ENCODE results near the gene CHGA.

The CHGA gene

GRCh38 chr14:92984082-92984788 lies 61.3 kb downstream of the CHGA start:
- no peak for DNase-seq (ENCODE audit: low read depth)
